Liver (tissue), 3 donors: ENCODE measurements around the gene ARFRP1.

ENCODE experiments used
- EGR1 ChIP-seq, 2 donors: IDR thresholded peaks; 2 replicates each; pipeline ENCODE4 v1.6.1; 2016 to 2018; ENCODE audit warnings: antibody characterized with exemption in 2 of 2, low read depth in 2 of 2
- FOXA1 ChIP-seq: IDR thresholded peaks from 2 replicates; pipeline ENCODE4 v1.6.1; 2016; ENCODE audit warnings: antibody characterized with exemption
- FOXA2 ChIP-seq: IDR thresholded peaks from 2 replicates; pipeline ENCODE4 v1.6.1; 2016; ENCODE audit warnings: antibody characterized with exemption
- HNF4G ChIP-seq: IDR thresholded peaks from 2 replicates; pipeline ENCODE4 v1.6.1; 2016; ENCODE audit warnings: antibody characterized with exemption
- JUND ChIP-seq, 2 donors: IDR thresholded peaks; 2 replicates each; pipeline ENCODE4 v1.6.1; 2016; ENCODE audit warnings: antibody characterized with exemption in 2 of 2
- NR2F2 ChIP-seq: IDR thresholded peaks from 2 replicates; pipeline ENCODE4 v1.6.1; 2016; ENCODE audit warnings: antibody characterized with exemption
- RAD21 ChIP-seq, 2 donors: IDR thresholded peaks; 2 replicates each; pipeline ENCODE4 v1.6.1; 2016; ENCODE audit warnings: antibody characterized with exemption in 2 of 2, mild to moderate bottlenecking in 2 of 2
- TAF1 ChIP-seq: conservative IDR thresholded peaks from 2 replicates; pipeline ENCODE4 v1.6.1; 2016; ENCODE audit warnings: antibody characterized with exemption, mild to moderate bottlenecking
- YY1 ChIP-seq: IDR thresholded peaks from 2 replicates; pipeline ENCODE4 v1.6.1; 2016; ENCODE audit warnings: antibody characterized with exemption, mild to moderate bottlenecking
- TF ChIP-seq, protein P1 (sequence below): IDR thresholded peaks from 2 replicates; pipeline ENCODE4 v1.6.1; 2016; ENCODE audit warnings: antibody characterized with exemption, mild to moderate bottlenecking
- TF ChIP-seq, protein P2 (sequence below): IDR thresholded peaks from 2 replicates; pipeline ENCODE4 v1.6.1; 2016; ENCODE audit warnings: antibody characterized with exemption
- TF ChIP-seq, protein P3 (sequence below): fragments of 150-350 bp; IDR thresholded peaks from 2 replicates; pipeline ENCODE4 v1.5.1; 2017; ENCODE audit warnings: improper control_type of control experiment, low read depth, low read length; ENCODE audit not compliant: missing input control
- TF ChIP-seq, protein P4 (sequence below): IDR thresholded peaks from 2 replicates; pipeline ENCODE4 v1.6.1; 2016; ENCODE audit warnings: antibody characterized with exemption
- TF ChIP-seq, protein P5 (sequence below): IDR thresholded peaks from 2 replicates; pipeline ENCODE4 v1.6.1; 2016; ENCODE audit warnings: antibody characterized with exemption
- donor health status: healthy.
- donor health status: healthy.

DNA sequence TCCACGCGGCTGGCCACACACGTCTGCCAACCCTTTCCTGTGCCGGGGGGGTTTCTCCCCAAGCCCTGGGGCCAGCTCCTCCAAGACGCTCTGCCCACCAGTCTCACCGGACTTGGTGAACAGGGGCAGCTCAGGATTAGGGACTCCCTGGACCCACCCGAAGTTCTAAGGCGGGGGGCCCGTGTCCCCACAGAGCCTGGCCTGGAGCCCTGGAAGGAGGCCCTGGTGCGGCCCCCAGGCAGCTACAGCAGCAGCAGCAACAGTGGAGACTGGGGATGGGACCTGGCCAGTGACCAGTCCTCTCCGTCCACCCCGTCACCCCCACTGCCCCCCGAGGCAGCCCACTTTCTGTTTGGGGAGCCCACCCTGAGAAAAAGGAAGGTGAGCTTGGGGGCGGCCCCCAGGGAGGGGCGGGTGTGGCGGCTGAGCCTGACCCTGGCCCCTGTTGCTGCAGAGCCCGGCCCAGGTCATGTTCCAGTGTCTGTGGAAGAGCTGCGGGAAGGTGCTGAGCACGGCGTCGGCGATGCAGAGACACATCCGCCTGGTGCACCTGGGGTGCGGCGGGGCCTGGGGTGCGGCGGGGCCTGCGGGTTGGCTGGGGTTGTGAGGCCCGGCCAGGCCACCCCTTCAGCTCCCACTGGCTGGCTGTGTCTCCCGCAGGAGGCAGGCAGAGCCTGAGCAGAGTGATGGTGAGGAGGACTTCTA lies 34.1 kb upstream of the ARFRP1 start:
- TF ChIP-seq, protein P1, sequence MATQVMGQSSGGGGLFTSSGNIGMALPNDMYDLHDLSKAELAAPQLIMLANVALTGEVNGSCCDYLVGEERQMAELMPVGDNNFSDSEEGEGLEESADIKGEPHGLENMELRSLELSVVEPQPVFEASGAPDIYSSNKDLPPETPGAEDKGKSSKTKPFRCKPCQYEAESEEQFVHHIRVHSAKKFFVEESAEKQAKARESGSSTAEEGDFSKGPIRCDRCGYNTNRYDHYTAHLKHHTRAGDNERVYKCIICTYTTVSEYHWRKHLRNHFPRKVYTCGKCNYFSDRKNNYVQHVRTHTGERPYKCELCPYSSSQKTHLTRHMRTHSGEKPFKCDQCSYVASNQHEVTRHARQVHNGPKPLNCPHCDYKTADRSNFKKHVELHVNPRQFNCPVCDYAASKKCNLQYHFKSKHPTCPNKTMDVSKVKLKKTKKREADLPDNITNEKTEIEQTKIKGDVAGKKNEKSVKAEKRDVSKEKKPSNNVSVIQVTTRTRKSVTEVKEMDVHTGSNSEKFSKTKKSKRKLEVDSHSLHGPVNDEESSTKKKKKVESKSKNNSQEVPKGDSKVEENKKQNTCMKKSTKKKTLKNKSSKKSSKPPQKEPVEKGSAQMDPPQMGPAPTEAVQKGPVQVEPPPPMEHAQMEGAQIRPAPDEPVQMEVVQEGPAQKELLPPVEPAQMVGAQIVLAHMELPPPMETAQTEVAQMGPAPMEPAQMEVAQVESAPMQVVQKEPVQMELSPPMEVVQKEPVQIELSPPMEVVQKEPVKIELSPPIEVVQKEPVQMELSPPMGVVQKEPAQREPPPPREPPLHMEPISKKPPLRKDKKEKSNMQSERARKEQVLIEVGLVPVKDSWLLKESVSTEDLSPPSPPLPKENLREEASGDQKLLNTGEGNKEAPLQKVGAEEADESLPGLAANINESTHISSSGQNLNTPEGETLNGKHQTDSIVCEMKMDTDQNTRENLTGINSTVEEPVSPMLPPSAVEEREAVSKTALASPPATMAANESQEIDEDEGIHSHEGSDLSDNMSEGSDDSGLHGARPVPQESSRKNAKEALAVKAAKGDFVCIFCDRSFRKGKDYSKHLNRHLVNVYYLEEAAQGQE = no peak
- TF ChIP-seq EGR1 (IDR thresholded peaks at IDR 0.05; ENCODE audit: low read depth in 2 of 2) (no peak), NR2F2 (no peak), HNF4G (no peak), TAF1 (no peak), JUND (IDR thresholded peaks at IDR 0.05) (no peak), RAD21 (IDR thresholded peaks at IDR 0.05) (no peak), YY1 (no peak), FOXA2 (no peak), FOXA1 (no peak)
- TF ChIP-seq, protein P2, sequence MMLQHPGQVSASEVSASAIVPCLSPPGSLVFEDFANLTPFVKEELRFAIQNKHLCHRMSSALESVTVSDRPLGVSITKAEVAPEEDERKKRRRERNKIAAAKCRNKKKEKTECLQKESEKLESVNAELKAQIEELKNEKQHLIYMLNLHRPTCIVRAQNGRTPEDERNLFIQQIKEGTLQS = no peak
- TF ChIP-seq, protein P3, sequence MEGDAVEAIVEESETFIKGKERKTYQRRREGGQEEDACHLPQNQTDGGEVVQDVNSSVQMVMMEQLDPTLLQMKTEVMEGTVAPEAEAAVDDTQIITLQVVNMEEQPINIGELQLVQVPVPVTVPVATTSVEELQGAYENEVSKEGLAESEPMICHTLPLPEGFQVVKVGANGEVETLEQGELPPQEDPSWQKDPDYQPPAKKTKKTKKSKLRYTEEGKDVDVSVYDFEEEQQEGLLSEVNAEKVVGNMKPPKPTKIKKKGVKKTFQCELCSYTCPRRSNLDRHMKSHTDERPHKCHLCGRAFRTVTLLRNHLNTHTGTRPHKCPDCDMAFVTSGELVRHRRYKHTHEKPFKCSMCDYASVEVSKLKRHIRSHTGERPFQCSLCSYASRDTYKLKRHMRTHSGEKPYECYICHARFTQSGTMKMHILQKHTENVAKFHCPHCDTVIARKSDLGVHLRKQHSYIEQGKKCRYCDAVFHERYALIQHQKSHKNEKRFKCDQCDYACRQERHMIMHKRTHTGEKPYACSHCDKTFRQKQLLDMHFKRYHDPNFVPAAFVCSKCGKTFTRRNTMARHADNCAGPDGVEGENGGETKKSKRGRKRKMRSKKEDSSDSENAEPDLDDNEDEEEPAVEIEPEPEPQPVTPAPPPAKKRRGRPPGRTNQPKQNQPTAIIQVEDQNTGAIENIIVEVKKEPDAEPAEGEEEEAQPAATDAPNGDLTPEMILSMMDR = no peak
- TF ChIP-seq, protein P4, sequence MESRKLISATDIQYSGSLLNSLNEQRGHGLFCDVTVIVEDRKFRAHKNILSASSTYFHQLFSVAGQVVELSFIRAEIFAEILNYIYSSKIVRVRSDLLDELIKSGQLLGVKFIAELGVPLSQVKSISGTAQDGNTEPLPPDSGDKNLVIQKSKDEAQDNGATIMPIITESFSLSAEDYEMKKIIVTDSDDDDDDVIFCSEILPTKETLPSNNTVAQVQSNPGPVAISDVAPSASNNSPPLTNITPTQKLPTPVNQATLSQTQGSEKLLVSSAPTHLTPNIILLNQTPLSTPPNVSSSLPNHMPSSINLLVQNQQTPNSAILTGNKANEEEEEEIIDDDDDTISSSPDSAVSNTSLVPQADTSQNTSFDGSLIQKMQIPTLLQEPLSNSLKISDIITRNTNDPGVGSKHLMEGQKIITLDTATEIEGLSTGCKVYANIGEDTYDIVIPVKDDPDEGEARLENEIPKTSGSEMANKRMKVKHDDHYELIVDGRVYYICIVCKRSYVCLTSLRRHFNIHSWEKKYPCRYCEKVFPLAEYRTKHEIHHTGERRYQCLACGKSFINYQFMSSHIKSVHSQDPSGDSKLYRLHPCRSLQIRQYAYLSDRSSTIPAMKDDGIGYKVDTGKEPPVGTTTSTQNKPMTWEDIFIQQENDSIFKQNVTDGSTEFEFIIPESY = no peak
- TF ChIP-seq, protein P5, sequence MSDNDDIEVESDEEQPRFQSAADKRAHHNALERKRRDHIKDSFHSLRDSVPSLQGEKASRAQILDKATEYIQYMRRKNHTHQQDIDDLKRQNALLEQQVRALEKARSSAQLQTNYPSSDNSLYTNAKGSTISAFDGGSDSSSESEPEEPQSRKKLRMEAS = no peak
